HG02610 (cell line): ENCODE data around the gene SGSH.
"Not testable (repeated sequence)": the region's sequence is repeated elsewhere in the genome, so short reads cannot be mapped to it uniquely, and the experiment has no call there.

ENCODE experiments used
- ATAC-seq: cut with Tn5 transposase; IDR thresholded peaks from one replicate; pipeline ENCODE4 v1.9.1; 2021; ENCODE audit warnings: mild to moderate bottlenecking, moderate library complexity; ENCODE audit not compliant: unreplicated experiment

The SGSH gene

DNA sequence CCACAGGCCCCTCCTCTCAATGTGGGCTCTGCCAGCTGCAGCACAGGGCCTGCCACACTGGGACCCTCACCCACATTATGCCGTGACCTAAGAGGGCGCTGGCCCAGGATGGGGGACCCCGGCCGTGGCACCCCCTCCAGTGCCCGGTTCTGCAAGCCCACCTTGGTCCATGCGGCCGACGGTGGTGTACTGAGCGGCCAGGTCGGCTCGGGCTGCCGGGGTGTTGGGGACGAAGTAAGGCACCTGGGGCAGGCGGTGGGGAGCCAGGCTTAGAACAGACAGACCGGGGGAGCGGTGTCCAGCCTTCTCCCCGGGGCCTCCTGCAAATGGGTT, 6.5 kb downstream of the SGSH start:
- ATAC-seq, result no peak

DNA sequence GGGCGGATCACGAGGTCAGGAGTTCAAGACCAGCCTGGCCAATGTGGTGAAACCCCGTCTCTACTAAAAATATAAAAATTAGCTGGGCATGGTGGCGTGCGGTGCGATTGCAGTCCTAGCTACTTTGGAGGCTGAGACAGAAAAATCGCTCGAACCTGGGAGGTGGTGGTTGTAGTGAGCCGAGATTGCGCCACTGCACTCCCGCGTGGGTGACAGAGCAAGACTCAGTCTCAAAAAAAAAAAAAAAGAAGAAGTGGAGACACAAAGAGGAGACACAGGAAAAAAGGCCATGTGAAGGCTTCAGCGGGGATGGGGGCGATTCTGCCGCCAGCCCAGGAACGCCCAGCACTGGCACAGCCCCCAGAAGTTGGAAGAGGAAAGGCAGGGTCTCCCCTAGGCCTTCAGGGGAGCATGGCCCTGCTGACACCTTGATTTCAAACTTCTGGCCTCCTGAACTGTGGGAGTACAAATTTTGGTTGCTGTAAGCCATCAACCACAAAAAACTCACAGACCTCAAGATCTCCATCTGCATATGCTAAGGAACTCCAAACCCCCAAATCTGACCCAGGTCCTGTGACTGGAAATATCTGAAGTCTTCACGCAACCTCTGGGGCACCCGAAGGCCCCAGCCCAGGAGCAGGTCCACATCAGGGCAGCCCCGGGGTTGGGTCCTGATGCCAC, 7.0 kb downstream of the SGSH start:
- no peak for ATAC-seq

GRCh38 chr17:80212511-80212910, 7.6 kb downstream of the SGSH start:
- no peak for ATAC-seq

DNA sequence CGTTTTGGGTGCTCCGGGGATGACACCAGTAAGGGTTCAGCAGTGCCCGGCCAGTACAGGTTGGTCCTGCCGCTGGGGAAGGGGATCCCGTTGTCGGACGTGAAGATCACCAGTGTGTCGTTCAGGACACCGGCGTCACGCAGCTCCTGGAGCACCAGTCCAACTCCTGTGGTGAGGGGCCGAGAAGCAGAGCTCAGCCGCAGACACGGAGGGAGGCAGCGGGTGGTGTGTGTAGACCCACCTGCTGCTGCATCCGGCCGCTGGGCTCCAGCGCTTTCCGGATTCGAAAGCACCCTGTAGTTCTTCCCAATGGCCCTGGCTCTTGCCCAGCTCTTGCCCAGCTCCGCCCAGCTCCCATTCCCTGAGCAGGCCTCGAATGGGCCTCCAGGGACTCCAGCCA, 8.0 kb downstream of the SGSH start:
- ATAC-seq, result no peak

DNA sequence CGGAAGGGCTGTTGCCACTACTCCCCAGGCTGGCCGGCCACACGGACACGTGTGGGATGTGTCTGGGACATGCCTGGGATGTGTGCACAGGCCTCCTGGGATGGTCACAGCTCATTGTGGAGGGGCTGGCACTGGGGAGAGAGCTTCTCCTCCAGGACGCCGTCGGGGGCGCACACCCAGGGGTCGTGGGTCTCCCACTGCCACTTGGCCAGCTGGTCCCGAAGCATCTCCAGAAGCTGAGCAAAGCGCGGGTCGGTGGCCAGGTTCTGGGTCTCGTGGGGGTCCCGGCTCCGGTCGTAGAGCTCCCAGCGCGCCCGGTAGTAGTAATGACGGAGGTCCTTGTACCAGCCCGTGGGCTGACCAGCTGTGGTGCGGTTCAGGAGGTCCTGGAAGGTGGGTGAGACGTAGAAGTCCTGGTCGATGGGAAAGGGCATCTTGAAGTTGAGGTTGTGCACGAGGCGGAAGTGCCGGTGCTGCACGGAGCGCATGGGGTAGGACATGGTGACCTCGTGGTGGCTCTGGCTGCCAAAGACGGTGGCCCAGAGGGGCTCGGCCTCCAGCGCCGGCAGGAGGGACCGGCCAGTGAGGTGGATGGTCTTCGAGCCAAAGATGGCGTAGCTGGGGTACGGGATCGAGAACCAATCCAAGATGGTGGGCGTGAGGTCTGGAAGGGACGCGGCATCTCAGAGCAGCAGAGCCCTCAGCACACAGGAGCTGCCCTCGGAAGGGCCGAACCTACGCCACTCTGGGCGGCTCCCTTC, 9.6 kb downstream of the SGSH start:
- no peak for ATAC-seq

DNA sequence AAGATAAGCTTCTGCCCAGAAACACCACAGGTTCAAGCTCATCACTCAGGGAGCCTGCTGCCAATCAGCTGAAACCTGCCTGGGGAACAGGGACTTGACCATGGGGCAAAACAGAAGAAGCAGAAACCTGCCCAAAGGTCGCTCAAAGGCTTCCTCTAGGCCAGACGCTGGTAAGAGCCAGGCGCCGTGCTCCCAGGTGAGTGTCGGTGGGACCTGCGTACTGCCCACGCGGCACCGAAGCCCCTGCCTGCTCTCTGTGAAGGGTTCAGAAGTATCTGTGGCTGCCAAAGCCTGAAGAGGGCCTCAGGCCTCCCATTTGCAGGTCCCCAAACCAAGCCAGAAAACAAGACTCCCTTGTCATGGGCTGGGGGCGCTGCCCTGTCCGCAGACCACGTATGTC, 10.4 kb downstream of the SGSH start:
- no peak for ATAC-seq

DNA sequence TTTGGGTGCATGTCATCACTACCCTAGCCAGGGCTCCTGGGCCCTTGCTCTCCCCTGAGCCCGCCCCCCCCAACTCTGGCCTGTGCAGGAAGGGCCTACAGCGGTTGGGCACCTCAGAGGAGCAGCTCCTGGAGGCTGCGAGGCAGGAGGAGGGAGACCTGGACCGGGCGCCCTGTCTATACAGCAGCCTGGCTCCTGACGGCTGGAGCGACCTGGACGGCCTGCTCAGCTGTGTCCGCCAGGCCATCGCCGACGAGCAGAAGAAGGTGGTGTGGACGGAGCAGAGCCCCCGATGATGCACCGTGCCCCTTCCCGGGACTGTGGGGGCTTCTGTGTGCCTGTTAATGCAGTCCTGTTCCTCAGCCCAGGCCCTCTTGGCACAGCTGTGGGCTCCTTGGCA, 12.1 kb downstream of the SGSH start:
- no peak for ATAC-seq

GRCh38 chr17:80205811-80206210, 14.3 kb downstream of the SGSH start:
- no peak for ATAC-seq

GRCh38 chr17:80204626-80205468, 15.3 kb downstream of the SGSH start:
- ATAC-seq, result no peak

DNA sequence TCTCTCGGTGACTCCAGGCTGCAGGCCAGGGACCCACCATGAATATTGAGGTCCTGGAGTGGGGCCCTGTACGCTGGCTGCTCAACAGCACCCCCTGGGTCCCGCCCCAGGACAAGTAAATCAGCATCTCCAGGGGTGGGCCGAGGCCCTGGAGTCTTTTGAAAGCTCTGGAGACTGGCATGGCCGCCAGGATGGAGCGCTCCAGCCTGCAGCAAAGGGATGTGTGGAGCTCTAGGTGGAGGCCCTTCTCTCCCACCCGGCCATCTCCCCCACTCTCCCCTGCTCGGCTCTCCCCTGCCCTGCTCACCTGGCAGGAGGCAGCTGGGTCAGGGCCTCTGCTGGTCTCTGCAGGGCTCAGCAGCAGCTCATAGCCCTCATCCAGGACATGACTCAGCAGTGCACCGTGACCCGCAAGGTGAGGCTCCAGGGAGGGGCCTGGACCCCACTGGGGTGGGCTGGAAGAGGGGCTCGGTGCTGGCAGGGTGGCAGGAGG, 16.6 kb downstream of the SGSH start:
- no peak for ATAC-seq

DNA sequence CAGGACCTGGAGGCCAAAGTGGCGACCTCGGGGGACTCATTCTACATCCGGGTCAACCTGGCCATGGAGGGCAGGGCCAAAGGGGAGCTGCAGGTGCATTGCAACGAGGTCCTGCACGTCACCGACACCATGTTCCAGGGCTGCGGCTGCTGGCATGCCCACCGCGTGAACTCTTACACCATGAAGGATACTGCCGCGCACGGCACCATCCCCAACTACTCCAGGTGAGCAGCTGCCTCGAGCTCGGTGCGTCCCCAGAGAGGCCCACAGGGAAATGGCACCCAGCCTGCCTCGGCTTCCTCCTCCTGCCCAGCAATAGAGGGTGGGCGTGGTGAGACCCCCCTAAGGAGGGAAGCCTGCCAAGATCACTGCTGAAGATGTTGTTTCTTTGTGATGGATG, 17.9 kb downstream of the SGSH start:
- no peak for ATAC-seq

DNA sequence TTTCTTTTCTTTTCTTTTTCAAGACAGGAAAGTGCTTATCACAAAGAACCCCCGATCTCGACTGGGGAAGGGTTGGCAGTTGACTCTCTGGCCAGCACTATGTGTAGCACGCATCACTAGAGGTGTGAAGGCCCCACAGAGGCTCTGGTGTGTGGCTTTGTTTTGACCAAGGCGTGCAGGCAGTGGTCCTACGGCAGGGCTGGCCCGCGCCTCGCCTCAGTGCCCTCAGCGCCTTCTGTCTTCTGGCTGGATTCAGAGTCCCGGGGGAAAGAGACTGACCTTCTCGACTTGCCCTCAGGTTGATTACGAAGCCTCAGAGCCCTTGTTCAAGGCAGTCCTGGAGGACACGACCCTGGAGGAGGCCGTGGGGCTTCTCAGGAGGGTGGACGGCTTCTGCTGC, 18.7 kb downstream of the SGSH start:
- ATAC-seq, result no peak

DNA sequence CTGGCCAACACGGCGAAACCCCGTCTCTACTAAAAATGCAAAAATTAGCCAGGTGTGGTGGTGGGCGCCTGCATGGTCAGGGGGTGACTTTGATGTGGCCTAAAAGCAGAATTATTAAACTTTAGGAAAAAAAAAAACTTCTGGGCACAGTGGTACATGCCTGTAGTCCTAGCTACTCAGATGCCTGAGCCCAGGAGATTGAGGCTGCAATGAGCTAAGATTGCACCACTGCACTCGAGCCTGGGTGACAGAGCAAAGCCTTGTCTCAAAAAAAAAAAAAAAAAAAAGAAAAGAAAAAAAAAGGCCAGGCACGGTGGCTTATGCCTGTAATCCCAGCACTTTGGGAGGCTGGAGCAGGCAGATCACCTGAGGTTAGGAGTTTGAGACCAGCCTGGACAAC, 20.8 kb downstream of the SGSH start:
- not testable (repeated sequence) for ATAC-seq

DNA sequence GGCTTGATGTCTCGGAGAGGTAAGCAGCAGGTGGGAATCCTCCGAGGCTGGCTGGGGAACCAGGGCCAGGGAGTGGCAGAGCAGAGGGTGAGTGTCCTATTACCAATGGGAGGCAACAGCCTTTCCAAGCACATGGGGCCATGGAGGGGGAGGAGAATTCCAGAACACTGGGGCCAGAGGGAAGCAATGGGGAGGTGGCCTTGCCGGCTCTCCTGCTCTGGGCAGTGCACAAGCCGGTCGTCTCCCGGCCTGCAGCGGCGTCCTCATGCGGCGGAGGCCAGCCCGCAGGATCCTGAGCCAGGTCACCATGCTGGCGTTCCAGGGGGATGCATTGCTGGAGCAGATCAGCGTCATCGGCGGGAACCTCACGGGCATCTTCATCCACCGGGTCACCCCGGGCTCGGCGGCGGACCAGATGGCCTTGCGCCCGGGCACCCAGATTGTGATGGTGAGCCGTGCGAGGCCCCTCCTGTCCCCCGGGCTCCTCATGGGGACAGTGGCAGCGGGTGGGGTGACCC, 21.9 kb downstream of the SGSH start:
- ATAC-seq, result no peak

- no peak for ATAC-seq
Measured at GRCh38 chr17:80196652-80197051, 23.5 kb downstream of the SGSH start.

GRCh38 chr17:80195671-80196529, 24.2 kb downstream of the SGSH start:
- no peak for ATAC-seq

- ATAC-seq, result no peak
Measured at GRCh38 chr17:80195141-80195540, 25.0 kb downstream of the SGSH start.

- ATAC-seq, result no peak
Measured at GRCh38 chr17:80191865-80192661, 28.1 kb downstream of the SGSH start.

GRCh38 chr17:80191192-80191591, 28.9 kb downstream of the SGSH start:
- ATAC-seq, result no peak

- ATAC-seq, result no peak
Measured at GRCh38 chr17:80190716-80191115, 29.4 kb downstream of the SGSH start.
